ENCODE data around the gene SLC9B2. TPM values are rescaled to one million over a fixed set of nuclear protein-coding genes. Genes with fewer than 3 reads are reported as not detected.

Gene SLC9B2
- total and polyA plus RNA-seq, 2 donors (not counting 1 experiment from before 2014, with no cell fraction given): 16.4 to 37.6 TPM

DNA sequence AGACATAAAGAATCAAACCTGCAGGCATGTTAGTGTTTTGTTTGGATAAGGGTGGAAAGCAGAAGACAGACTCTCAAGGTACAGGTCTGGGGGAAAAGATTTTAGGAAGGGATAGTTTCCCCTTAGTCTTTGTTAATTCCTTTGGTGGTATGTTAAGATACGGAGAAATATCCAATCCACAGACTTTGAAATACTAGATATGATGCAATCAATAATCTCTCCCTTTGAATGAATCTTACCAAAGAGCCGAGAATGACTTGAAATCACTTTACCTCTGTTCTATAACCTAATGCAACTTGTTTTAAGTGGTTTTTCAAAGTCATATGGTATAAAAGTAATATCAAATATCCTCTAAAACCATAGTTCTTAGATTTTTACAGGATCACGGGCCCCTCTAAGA lies 28.3 kb upstream of the SLC9B2 start:
- H3K4me2 ChIP-seq (replicated peaks; ENCODE audit: low read depth, low read length, poor library complexity, severe bottlenecking): no peak overlapping the region
- no peaks in the 10 kb centered on the region for H3K4me1 ChIP-seq (ENCODE audit: control insufficient read depth in 2 of 2, insufficient read depth in 2 of 2, low read length in 2 of 2)
- H3K27ac ChIP-seq (ENCODE audit: low read length in 2 of 2): no peak overlapping the region
- H3K27me3 Mint-ChIP-seq: no peaks in the 10 kb centered on the region
- ChIA-PET POLR2A (no interaction called here), CTCF (no interaction called here)
- H3K4me1 Mint-ChIP-seq: no peaks in the 10 kb centered on the region
- no peak overlapping the region for H3K4me3 Mint-ChIP-seq
- H4K20me1 ChIP-seq (ENCODE audit: control insufficient read depth, insufficient read depth, low read length, poor library complexity, severe bottlenecking): no peaks in the 10 kb centered on the region
- H3K9me3 ChIP-seq (ENCODE audit: control extremely low read depth in 1 of 3, control insufficient read depth in 2 of 3, insufficient read depth in 1 of 3, low read length in 2 of 3): no peaks in the 10 kb centered on the region
- no peaks in the 10 kb centered on the region for H3K27me3 ChIP-seq (replicated peaks in 1 of 4; ENCODE audit: control extremely low read depth in 1 of 4, control insufficient read depth in 3 of 4, insufficient read depth in 4 of 4, low read length in 3 of 4)
- no peaks in the 10 kb centered on the region for H3K9me3 Mint-ChIP-seq (ENCODE audit: insufficient read depth)
- H2AFZ ChIP-seq (ENCODE audit: insufficient read depth, low read depth, low read length, poor library complexity, severe bottlenecking): no peak overlapping the region
- H3K9ac ChIP-seq (ENCODE audit: low read length): no peak overlapping the region
- no peaks in the 10 kb centered on the region for H3K36me3 ChIP-seq (replicated peaks in 1 of 2; ENCODE audit: control extremely low read depth in 1 of 2, control insufficient read depth in 1 of 2, extremely low read depth in 1 of 2, insufficient read depth in 2 of 2, low read length in 1 of 2)
- DNase-seq (no peak), ATAC-seq (ENCODE audit: low read depth) (no peak)
- H3K79me2 ChIP-seq (ENCODE audit: control insufficient read depth, insufficient read depth, low read length): no peaks in the 10 kb centered on the region
- H3K4me3 ChIP-seq (ENCODE audit: control extremely low read depth in 1 of 5, extremely low read depth in 1 of 5, insufficient read depth in 1 of 5, low read depth in 2 of 5, low read length in 4 of 5): no peak overlapping the region
- no peak for TF ChIP-seq EZH2 (IDR thresholded peaks at IDR 0.05; ENCODE audit: borderline replicate concordance, insufficient read depth, low read depth, low read length, poor library complexity, severe bottlenecking)
- TF ChIP-seq, protein P1, sequence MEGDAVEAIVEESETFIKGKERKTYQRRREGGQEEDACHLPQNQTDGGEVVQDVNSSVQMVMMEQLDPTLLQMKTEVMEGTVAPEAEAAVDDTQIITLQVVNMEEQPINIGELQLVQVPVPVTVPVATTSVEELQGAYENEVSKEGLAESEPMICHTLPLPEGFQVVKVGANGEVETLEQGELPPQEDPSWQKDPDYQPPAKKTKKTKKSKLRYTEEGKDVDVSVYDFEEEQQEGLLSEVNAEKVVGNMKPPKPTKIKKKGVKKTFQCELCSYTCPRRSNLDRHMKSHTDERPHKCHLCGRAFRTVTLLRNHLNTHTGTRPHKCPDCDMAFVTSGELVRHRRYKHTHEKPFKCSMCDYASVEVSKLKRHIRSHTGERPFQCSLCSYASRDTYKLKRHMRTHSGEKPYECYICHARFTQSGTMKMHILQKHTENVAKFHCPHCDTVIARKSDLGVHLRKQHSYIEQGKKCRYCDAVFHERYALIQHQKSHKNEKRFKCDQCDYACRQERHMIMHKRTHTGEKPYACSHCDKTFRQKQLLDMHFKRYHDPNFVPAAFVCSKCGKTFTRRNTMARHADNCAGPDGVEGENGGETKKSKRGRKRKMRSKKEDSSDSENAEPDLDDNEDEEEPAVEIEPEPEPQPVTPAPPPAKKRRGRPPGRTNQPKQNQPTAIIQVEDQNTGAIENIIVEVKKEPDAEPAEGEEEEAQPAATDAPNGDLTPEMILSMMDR (IDR thresholded peaks at IDR 0.05): no peak
- no CpG with 5 or more reads among the region's 3 CpGs for WGBS (ENCODE audit: insufficient coverage)
- intact Hi-C loops (cut with micrococcal nuclease): no loop called here
- no peak overlapping the region for H3K27ac Mint-ChIP-seq

DNA sequence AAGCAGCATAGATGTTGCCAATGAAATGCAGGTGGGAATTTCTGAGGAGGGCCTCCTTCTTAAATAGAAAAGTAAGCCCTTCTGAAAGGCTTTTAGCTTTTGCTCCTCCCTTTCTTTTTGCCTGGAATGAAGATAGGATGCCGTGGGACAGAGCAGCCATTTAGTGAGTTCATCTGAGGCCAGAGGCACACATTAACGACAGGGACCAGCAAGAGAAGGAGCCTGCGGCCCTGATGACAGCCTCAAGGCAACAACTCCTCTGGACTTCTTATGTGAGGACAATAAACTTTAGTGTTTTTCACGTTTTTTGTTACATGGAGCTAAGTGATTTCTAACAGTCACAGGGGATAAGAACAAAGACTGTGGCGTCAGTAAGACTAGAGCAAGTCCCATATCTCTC lies 24.1 kb upstream of the SLC9B2 start:
- ChIA-PET CTCF (interaction anchor here (0.8 to 4.3 kb wide), 11 partner anchors 10 to 670 kb away, joined by 3 to 38 read pairs (median 4); no protein-coding TSS in a partner anchor), POLR2A (no interaction called here)

More for the DNA sequence above, 24.1 kb upstream of the SLC9B2 start:
- Histone ChIP-seq H3K27me3 (replicated peaks in 1 of 4; ENCODE audit: control extremely low read depth in 1 of 4, control insufficient read depth in 3 of 4, insufficient read depth in 4 of 4, low read length in 3 of 4) (no peaks in the 10 kb centered on the region), H3K27ac (ENCODE audit: low read length in 2 of 2) (no peak overlapping the region), H3K4me1 (ENCODE audit: control insufficient read depth in 2 of 2, insufficient read depth in 2 of 2, low read length in 2 of 2) (peaks cover 8 to 11% of the 10 kb centered on the region in 2 donors), H3K4me3 (ENCODE audit: control extremely low read depth in 1 of 5, extremely low read depth in 1 of 5, insufficient read depth in 1 of 5, low read depth in 2 of 5, low read length in 4 of 5) (no peak overlapping the region), H2AFZ (ENCODE audit: insufficient read depth, low read depth, low read length, poor library complexity, severe bottlenecking) (no peak overlapping the region), H3K79me2 (ENCODE audit: control insufficient read depth, insufficient read depth, low read length) (peaks cover 19% of the 10 kb centered on the region), H3K36me3 (replicated peaks in 1 of 2; ENCODE audit: control extremely low read depth in 1 of 2, control insufficient read depth in 1 of 2, extremely low read depth in 1 of 2, insufficient read depth in 2 of 2, low read length in 1 of 2) (no peaks in the 10 kb centered on the region), H3K4me2 (replicated peaks; ENCODE audit: low read depth, low read length, poor library complexity, severe bottlenecking) (no peak overlapping the region), H3K9me3 (ENCODE audit: control extremely low read depth in 1 of 3, control insufficient read depth in 2 of 3, insufficient read depth in 1 of 3, low read length in 2 of 3) (no peaks in the 10 kb centered on the region), H3K9ac (ENCODE audit: low read length) (no peak overlapping the region), H4K20me1 (ENCODE audit: control insufficient read depth, insufficient read depth, low read length, poor library complexity, severe bottlenecking) (no peaks in the 10 kb centered on the region)
- no peaks in the 10 kb centered on the region for H3K27me3 Mint-ChIP-seq
- no peak overlapping the region for H3K27ac Mint-ChIP-seq
- no peak for ATAC-seq (ENCODE audit: low read depth)
- 87% methylated on average over 3 of the region's 5 CpGs for WGBS (ENCODE audit: insufficient coverage)
- H3K4me3 Mint-ChIP-seq: no peak overlapping the region
- intact Hi-C loops (cut with micrococcal nuclease): no loop called here
- no peaks in the 10 kb centered on the region for H3K9me3 Mint-ChIP-seq (ENCODE audit: insufficient read depth)
- no peak for DNase-seq
- peaks cover 13% of the 10 kb centered on the region for H3K4me1 Mint-ChIP-seq
- TF ChIP-seq, protein P1 (IDR thresholded peaks at IDR 0.05): no peak
- no peak for TF ChIP-seq EZH2 (IDR thresholded peaks at IDR 0.05; ENCODE audit: borderline replicate concordance, insufficient read depth, low read depth, low read length, poor library complexity, severe bottlenecking)

Data from B cell (primary cell).